Measurements from ENCODE around the gene CCDC107. TPM values are rescaled to one million over a fixed set of nuclear protein-coding genes. Genes with fewer than 3 reads are reported as not detected.

The CCDC107 gene
- total RNA-seq, 1 experiment from 2014 or later, result 12.0 TPM

- Mint-ChIP-seq H3K36me3 (ENCODE audit: insufficient read depth in 1 of 3, low read depth in 3 of 3) (peaks cover 2 to 17% (median 5%) of the 10 kb centered on the region in 3 experiments; a peak in 6 of 7 replicates), H3K4me1 (no peaks in the 10 kb centered on the region; a peak in 1 of 4 replicates), H3K27me3 (ENCODE audit: low read depth) (no peaks in the 10 kb centered on the region), H3K4me3 (no peak overlapping the region), H3K9me3 (no peaks in the 10 kb centered on the region), H3K27ac (no peak overlapping the region)
- H2BK12ac ChIP-seq (ENCODE audit: insufficient read length, low read depth, low read length), result no peak overlapping the region
- no peak overlapping the region for H3K23ac ChIP-seq (ENCODE audit: insufficient read length, low read depth, low read length)
- H3K4ac ChIP-seq (ENCODE audit: low read depth, low read length), result no peak overlapping the region
- no peak for TF ChIP-seq CTCF (conservative IDR thresholded peaks at IDR 0.05)
- no peak overlapping the region for H3K56ac ChIP-seq (ENCODE audit: insufficient read length, low read depth, low read length)
- H3K9me3 ChIP-seq (ENCODE audit: control insufficient read depth, low read depth, low read length), result no peaks in the 10 kb centered on the region
- H3K79me1 ChIP-seq (ENCODE audit: insufficient read depth, low read depth, low read length, poor library complexity, severe bottlenecking), result no peaks in the 10 kb centered on the region
- no peak overlapping the region for H4K91ac ChIP-seq (ENCODE audit: insufficient read length, low read depth, low read length)
- H2BK15ac ChIP-seq (ENCODE audit: low read depth, low read length), result no peak overlapping the region
- no peak for DNase-seq
- H3K18ac ChIP-seq (ENCODE audit: insufficient read length, low read depth, low read length), result no peak overlapping the region
- no peaks in the 10 kb centered on the region for H3K27me3 ChIP-seq (ENCODE audit: insufficient read depth, low read length)
- no peak overlapping the region for H4K5ac ChIP-seq (ENCODE audit: insufficient read length, low read depth, low read length)
- H4K8ac ChIP-seq (replicated peaks; ENCODE audit: insufficient read length, low read depth, low read length), result no peak overlapping the region
- no peaks in the 10 kb centered on the region for H3K79me2 ChIP-seq (ENCODE audit: insufficient read depth, low read length)
- no CpG with 5 or more reads among the region's 5 CpGs for WGBS (ENCODE audit: extremely low coverage, insufficient read length, low lambda C conversion rate)
- H3K4me2 ChIP-seq (ENCODE audit: insufficient read depth, insufficient read length, low read length), result no peak overlapping the region
- no peak overlapping the region for H3T11ph ChIP-seq (ENCODE audit: low read length)
- no peak overlapping the region for H2BK120ac ChIP-seq (ENCODE audit: low read depth, low read length, poor library complexity, severe bottlenecking)
- no peak overlapping the region for H2BK20ac ChIP-seq (ENCODE audit: low read depth, low read length, poor library complexity, severe bottlenecking)
- no peaks in the 10 kb centered on the region for H3K4me1 ChIP-seq (ENCODE audit: insufficient read depth, low read length)
- H3K23me2 ChIP-seq (ENCODE audit: insufficient read length, low read depth, low read length, poor library complexity, severe bottlenecking), result no peaks in the 10 kb centered on the region
- no peaks in the 10 kb centered on the region for H4K20me1 ChIP-seq (ENCODE audit: control insufficient read depth, insufficient read depth, insufficient read length)
- no peak overlapping the region for H2BK5ac ChIP-seq (ENCODE audit: insufficient read length, low read length)
- H3K27ac ChIP-seq (ENCODE audit: insufficient read length, low read depth, low read length), result no peak overlapping the region
- no peak overlapping the region for H3K9ac ChIP-seq (ENCODE audit: extremely low read depth, insufficient read length, low read length)
- H3K14ac ChIP-seq (ENCODE audit: insufficient read depth, low read length), result no peak overlapping the region
- H2AK5ac ChIP-seq (ENCODE audit: insufficient read length, low read length), result no peak overlapping the region
- no peak overlapping the region for H2AFZ ChIP-seq (ENCODE audit: low read length)
Observed at GRCh38 chr9:35698231-35698630, 40.1 kb downstream of the CCDC107 start.

Data from H9 (cell line).